ENCODE results near the gene NAIF1.

GRCh38 chr9:128102861-128103588, 35.9 kb upstream of the NAIF1 start:
- TF ChIP-seq EP300 (conservative IDR thresholded peaks at IDR 0.05; ENCODE audit: poor library complexity, severe bottlenecking), result no peak
- no peak for TF ChIP-seq CTCF (IDR thresholded peaks at IDR 0.05; ENCODE audit: poor library complexity, severe bottlenecking)
- no peak for TF ChIP-seq REST (IDR thresholded peaks at IDR 0.05; ENCODE audit: borderline replicate concordance)
- TF ChIP-seq TAF1 (IDR thresholded peaks at IDR 0.05; ENCODE audit: low read depth), result no peak
- TF ChIP-seq POLR2AphosphoS5 (IDR thresholded peaks at IDR 0.05), result no peak
- TF ChIP-seq EZH2 (IDR thresholded peaks at IDR 0.05; ENCODE audit: borderline replicate concordance, insufficient read depth, low read length, poor library complexity, severe bottlenecking), result no peak
- TF ChIP-seq SMC3 (conservative IDR thresholded peaks at IDR 0.05; ENCODE audit: poor library complexity), result no peak
